B cell (primary cell): ENCODE data around the gene DOCK3.

Experiments
- EZH2 ChIP-seq: IDR thresholded peaks from 2 replicates; pipeline ENCODE4 v1.6.1; 2012; ENCODE audit warnings: borderline replicate concordance, low read depth, mild to moderate bottlenecking, moderate library complexity, low read length; ENCODE audit not compliant: insufficient read depth, poor library complexity, severe bottlenecking
- TF ChIP-seq, protein P1 (sequence below): fragments of 200-600 bp; IDR thresholded peaks from one replicate; pipeline ENCODE4 v1.8.0; 2022; ENCODE audit warnings: antibody characterized with exemption, mild to moderate bottlenecking

- TF ChIP-seq, protein P1, sequence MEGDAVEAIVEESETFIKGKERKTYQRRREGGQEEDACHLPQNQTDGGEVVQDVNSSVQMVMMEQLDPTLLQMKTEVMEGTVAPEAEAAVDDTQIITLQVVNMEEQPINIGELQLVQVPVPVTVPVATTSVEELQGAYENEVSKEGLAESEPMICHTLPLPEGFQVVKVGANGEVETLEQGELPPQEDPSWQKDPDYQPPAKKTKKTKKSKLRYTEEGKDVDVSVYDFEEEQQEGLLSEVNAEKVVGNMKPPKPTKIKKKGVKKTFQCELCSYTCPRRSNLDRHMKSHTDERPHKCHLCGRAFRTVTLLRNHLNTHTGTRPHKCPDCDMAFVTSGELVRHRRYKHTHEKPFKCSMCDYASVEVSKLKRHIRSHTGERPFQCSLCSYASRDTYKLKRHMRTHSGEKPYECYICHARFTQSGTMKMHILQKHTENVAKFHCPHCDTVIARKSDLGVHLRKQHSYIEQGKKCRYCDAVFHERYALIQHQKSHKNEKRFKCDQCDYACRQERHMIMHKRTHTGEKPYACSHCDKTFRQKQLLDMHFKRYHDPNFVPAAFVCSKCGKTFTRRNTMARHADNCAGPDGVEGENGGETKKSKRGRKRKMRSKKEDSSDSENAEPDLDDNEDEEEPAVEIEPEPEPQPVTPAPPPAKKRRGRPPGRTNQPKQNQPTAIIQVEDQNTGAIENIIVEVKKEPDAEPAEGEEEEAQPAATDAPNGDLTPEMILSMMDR, result no peak
- TF ChIP-seq EZH2, result no peak
These were observed 655.3 kb downstream of the DOCK3 start for GRCh38 chr3:51330046-51330445.
